ENCODE measurements around the gene ASB5.

Gene ASB5

DNA sequence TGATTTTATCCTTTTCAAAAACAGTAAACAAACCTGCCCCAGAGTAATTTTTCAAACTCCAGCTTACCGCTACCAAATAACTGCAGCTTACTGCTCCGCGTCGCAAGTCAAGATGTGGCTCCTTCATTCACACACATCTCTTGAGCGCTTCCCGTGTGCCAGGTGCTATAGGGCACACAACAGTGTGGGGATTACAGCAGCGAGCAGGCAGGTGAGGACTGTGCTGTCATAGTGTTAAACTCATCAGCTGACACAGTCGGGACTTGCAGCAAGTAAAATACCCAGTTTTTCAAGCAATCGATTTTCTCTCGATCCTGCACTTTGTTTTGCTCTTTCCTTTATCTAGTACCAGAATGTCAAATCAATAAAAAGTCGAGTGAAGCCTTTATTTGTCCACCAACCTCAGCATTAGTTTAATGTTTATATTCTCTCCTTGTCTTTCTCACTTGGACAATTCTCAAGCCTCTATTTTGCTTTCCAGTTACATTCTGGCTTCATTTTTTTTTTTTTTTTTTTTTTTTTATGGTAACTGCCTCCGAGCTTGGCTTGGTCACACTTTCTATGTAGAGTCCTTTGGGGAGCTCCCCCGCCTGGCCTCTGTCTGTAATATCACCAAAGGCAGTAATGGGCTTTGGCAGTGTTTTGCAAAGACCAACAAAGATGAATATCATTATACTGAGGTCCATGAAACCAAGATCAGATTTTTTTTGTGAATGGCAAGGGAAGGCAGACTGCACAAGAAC, 8.3 kb upstream of the ASB5 start:
- DNase-seq (ENCODE audit: low spot score) = peak; percentile 6

DNA sequence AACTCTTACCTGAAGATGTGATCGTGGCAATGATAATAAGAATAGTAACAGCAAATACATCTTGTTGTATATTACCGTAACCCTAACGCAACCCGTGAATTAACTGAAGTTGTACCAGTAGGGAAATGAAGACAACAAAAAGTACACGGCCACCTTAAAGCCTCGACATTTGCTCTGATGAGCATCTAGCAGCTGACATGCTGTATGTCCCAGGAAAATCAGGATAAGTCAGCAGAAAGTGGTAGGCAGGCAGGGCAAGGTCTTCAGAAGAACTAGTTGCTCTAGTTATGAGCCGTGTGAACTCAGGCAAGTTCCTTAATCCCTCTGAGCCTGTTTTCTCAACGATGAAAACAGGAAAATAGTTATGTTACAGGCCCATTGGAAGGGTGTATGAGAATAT, 7.7 kb upstream of the ASB5 start:
- no peak for DNase-seq (ENCODE audit: low spot score)

DNA sequence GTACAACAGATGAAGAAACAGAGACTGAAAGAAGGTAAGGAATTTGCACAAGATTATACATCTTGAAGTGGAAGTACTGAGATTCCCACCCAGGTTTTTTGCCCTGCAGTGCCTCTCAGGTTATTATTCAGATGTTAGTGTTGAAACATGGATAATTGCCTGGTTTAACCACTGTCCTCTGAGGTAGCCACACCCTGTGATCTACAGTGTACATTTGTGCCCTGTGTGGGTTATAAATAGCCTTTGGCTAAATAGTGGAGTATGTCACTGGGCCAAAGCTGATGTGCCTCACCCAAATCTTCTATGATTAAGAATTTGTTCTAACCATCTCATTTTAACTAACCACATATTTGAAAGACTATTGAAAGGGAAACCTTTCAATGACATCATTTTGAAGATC, 5.4 kb upstream of the ASB5 start:
- no peak for DNase-seq (ENCODE audit: low spot score)

DNA sequence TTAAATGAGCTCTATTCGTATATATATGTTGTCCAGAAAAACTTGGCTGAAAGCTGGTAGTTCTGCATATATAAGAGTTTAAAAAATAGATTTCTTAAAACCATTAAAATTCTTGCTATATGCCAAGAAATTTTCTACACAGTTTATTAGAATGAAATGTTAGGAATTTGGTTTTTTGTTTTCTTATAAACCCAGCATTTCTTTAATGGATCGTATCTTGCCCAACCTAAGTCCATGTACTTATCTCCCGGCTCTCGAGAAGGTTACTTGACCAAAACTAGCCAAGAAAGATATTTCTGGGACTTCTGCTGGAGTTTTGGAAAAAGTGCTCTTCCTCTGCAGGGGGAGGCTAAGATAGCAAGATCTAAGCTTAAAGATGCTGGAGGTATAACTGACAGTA, 4.7 kb upstream of the ASB5 start:
- DNase-seq (ENCODE audit: low spot score) = no peak

DNA sequence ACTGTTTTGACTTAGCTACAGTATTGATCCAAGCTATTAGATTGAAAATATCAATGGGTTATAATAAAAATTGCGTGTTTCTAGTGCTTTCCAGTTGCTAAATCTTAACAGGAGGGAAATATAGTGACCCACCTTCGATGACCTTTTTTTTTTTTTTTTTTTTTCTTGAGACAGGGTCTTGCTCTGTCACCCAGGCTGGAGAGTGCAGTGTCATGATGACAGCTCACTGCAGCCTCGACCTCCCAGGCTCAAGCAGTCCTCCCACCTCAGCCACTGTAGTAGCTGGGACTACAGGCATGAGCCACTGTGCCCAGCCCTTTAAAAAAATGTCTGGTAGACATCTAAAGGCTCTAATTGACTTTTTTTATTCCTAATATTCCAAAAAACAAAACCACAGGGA, 3.8 kb upstream of the ASB5 start:
- DNase-seq (ENCODE audit: low spot score) = no peak

DNA sequence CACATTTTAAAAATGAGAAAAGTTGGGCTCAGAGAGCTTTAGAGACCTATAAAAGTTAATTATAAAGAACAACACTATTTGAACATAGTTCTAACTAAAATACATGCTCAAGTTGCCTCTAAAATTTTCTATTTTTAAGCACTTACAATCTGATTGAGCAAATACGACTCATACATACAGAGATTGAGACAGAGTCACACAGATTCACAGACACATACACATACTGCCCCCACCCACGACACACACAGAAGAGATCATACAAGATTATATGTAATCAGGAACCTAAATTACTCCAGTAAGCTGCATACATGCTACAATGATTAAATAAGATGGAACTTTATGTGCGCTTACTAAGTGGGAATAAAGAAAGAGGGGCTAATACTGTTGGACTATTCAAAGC, 2.7 kb upstream of the ASB5 start:
- no peak for DNase-seq (ENCODE audit: low spot score)

DNA sequence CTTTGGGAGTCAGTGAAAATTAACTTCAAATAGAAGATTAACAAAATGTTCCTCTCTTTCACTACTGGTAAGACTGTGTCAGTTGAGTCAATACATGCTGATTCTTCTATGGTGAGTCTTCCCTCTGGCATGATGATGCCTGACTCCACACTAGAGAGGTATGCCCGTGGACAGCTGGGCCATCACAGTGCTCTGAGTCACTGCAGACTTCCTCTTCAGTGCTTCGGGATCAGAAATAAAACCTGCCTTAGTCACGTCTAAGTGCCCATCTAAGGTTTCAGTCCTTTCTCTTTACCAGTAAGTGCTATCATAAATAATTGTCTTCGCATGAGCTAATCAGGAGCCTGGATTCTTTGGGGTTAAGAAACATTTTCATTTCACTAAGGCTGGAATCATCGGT, 1.6 kb upstream of the ASB5 start:
- DNase-seq (ENCODE audit: low spot score) = no peak

DNA sequence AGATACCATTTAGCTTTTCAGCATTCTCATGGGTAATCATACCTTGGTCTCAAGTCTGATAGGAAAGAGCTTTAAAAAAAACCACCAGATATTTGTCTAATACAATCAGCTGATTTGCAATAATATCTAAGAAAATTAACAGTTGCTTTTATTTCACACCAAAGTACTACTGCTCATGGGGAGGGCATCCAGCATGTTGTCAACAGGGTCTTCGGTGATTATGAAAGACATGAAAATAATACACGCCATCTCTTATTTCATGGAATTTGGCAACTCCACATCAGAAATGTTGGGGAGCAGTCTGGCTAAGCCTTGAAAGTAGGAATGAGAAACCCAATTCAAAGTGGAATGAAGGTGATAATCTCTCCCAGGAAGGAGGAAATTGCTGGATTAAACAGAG, 3.0 kb downstream of the ASB5 start:
- DNase-seq (ENCODE audit: low spot score) = no peak

DNA sequence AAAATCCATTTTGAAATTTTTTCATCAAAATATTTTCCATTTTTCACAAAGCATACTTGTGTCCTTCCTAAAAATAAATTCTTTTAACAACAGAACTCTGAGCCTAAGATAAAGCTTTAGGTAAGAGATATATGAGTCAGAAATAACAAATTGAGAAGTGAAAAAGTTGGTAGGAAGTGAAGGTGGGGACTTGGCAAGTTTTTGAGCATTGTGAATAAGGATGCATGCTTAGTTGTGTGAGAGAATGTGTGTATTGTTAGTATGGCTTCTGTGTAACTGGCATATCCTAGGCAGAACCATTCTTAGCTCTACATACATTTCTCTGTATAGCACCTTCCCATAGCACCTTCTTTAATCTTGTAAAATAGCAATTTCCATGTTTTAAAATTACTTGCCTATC, 6.8 kb downstream of the ASB5 start:
- DNase-seq (ENCODE audit: low spot score) = no peak

DNA sequence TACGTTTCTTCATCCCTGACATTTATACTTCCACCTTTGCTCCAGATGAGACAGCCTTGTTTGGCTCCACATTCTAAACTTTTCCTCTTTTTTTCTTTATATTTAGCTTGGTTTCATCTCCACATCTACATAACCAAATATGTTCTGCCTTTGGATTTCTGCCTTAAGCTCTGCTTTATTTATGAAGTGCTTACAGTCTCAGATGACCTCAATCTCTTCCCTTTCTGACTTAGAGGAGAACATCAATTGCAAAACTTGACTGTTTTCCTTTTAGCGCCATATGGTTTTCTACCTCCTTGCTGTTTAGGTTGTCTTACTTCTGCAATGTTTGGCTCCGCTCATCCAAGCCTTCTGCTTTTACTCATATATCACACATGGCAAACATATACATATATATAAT, 7.5 kb downstream of the ASB5 start:
- DNase-seq (ENCODE audit: low spot score) = no peak

DNA sequence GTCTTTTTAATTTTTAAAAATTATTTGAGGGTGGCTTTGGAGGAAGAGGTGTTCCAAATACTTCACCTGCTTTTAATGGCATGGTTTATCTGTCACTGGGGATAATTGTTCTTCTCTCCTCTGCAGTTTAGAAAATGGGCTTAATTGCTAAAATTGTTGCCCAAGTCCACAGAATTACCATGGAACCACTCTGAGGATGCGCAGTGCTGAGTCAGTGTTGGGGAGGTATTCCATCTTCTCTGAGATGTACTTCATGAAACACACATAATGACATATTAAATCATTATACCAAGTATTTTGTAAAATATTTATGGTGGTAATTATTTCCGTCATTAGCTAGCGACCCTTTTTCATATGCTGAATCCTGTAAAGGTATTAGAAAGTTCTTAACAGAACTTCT, 8.0 kb downstream of the ASB5 start:
- DNase-seq (ENCODE audit: low spot score) = no peak

DNA sequence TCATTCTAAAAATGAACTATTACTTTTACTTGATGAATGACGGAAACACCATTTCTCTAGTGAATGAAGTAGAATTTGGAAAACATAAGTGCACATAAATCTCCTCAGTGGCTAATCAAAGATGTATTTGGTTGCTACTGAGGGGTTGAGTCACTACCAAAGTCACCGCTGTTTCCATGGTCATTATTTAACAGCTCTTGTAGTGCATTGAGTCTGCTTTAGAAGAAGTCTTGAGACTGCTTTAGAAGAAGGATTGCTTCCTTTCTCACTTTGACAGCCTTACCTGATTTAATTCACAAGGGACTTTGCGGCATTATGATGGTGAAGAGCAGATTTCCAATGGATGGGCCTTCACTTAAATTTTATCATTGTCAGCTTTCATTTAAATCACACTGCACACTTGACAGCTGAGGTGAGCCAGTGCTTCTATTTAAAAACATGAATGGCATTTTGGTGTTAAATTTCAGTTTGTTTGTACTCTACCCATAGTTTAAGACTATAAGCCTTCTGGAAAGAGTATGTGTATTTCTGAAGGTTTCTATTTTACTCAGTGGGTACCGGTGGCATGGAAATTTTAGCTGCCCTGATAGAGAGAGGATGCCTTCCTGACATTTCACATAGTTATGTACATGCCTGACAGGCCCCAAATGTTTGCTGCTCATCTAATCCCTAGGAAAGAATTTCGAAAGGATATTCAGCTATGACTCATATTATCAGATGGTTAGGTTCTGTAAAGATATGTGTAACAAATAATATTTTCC, 9.5 kb downstream of the ASB5 start:
- DNase-seq (ENCODE audit: low spot score) = no peak

DNA sequence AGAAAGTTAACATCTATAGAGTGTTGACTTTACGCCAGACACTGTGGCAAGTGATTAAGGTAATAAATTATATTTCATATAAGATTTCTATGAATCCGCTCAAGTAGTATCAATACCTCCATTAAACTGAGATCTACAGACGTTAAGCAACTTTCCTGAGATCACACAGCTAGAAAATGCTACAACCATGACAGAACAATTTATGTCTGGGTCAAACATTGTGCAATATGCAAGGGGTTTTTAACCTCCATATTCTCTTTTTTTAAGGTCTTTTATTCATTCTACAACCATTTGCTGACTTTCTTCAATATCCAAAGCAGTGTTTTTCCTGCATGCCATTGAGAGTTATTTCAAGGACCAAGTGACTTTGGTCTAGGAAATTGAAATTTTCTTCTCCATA, 10.9 kb downstream of the ASB5 start:
- no peak for DNase-seq (ENCODE audit: low spot score)

DNA sequence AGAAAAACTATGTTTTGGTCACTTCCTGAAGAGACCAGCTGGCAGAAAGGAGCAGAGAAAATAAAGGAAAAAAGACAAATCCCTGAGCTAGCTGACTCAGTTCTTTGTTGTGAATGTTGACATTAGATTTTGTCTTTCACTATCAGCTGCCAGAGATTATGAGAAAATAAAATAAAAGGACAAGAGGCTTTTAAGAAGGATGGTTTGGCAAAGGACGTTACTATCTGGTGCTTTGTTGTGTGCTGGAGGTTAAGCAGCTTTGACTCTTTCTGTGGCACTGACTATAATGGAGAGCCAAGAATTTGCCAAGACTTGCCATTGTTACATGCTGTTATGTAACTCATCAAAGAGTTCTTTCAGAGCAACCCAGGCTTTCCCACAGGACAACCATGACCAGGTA, 12.1 kb downstream of the ASB5 start:
- DNase-seq (ENCODE audit: low spot score) = no peak

DNA sequence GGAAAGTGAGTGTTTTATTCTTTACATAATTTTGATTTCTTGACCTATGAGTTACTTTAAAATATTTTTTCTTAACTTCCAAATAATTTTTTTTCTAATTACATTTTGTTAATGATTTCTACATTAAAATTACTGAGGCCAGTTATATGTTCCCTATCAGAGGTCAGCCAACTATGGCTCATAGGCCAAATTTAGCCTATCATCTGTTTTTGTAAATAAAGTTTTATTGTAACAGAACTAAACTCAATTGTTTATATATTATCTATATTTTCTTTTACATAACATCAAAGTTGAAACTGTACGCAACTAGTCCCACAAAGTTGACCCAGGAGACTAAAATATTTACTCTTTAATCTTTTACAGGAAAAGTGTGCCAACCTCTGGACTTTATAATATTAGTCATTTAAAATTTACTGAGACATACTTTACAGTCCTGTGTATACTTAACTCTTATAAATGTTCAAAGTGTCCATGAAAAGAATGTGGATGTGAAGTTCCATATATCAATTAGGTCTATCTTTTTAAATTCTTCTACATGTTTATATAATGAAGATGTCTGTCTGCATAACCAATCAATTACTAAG, 26.2 kb downstream of the ASB5 start:
- no peak for DNase-seq (ENCODE audit: low spot score)

DNA sequence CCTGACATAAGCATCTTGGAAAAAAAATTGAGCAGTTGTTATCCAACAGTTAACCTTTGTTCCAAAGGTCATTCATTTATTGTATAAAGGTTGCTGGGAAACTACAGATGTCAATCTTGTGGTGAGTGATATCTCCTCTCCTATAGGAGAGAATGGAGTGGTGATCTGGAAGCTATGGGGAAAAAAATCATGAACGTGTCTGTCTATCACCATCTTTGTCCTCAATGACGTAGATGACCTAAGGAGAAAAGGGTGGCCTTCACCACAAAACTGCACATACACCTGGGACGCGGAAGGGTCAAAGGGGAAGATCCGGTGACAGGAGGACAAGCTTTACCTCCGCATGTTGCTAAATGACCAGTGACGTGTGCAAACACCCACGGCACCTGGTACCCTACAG, 27.3 kb downstream of the ASB5 start:
- DNase-seq (ENCODE audit: low spot score) = no peak

DNA sequence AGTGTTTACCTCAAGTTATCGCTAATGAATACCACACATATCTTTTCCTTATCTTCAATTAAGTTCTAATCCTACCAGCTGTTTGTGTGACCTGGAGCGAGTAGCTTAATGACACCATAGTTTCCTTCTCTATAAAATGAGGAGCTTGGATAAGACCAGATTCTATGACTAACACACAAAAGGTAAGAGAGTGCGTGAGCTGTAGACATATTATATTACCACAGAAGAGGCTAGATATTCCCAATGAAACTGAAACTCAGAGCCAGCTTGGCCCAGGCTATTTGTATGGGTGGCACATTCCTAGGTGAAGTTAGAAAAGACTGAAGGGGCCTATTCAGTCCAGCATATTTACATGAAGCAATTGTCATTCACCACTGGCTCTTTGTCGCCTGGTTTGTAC, 30.2 kb downstream of the ASB5 start:
- no peak for DNase-seq (ENCODE audit: low spot score)

DNA sequence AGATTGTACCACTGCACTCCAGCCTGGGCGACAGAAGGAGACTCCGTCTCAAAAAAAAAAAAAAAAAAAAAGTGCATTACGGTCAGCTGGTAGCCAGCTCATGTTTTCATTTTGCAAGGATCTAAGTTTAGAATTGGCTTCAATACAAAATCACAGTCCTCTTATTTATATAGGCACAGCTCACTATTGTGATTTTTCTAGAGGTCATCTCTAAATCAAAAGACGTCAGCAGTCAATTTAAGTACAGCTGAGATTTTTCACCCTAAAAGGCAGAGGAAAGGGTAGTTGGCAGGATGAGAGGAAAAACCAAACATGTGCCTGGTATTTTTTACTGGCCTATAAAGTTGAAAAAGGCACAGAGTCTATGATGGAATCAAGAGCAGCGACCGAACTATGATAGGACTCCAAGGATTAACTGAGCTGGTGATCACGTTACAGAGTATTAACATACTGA, 30.8 kb downstream of the ASB5 start:
- DNase-seq (ENCODE audit: low spot score) = no peak

DNA sequence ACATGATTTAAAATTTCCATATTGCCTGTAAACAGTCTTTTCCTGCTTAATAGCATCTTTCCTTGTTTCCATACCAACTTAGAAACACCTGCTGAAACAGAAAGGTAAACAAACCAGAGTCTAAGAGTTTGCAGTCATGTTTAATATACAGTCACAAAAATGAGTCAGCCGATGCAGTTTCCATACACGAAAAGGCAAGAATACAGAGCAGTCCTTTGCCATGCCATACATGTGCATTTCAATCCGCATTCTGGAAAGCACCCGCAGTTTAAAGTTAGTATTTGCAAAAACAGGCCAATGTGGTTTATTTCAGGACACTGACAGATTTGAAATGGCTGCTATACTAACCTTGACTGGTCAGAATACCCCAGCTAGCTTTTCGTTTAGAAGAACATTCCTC, 32.1 kb downstream of the ASB5 start:
- no peak for DNase-seq (ENCODE audit: low spot score)

DNA sequence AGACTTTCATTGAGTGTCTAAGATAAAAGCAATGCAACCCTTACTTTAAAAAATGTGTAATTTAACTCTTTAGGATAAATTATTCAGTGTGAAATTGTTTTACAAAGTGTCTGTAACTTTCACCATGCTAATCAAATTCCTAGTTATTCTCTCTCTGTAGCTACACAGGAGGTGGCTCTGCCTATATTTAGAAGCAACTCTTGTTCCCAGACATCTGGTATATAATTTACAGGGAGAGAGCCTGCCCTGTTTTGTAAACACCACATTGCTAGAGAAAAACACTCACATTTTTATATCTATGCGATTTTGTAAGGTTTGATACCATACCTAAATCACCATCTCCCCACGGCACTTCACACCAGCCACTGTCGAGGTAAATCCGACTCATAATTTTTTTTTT, 38.2 kb downstream of the ASB5 start:
- DNase-seq (ENCODE audit: low spot score) = no peak

DNA sequence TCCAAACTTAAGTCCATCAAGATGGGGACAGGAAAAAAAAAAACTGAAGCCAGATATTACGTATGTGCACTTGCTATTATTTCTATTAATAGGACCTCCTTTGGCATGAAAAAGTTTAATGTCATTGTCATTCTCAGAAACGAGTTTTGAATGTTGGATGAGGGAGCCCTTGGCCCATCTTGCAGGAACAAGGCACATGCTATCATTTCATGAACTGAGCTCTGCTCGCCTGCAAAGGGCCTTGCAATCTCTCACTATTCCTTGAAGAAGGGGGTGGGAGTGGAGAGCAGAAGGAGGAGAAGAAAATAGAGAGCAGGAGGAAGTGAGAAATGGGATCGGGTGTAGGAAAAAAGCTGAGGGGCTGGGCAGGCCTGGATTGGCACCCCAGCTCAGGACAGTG, 39.4 kb downstream of the ASB5 start:
- no peak for DNase-seq (ENCODE audit: low spot score)

DNA sequence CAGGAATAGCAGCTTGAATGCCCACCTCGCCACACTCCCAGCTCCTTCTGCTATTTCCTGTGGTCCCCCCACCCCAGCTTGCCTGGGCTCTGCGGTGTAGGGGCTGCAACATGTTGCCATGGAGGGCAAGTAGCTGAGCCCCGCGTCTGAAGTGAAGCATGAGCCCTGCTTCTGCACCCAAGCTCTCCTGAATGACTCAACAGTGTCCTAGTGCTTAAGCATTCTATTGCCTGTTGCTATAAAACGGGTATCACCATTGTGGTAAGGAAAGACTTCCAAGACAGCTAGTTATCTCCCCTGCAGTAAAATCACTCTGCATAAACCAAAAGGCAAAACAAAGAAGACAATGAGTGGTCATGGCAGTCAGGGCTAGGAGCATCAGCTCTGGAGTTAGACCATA, 42.3 kb downstream of the ASB5 start:
- no peak for DNase-seq (ENCODE audit: low spot score)

DNA sequence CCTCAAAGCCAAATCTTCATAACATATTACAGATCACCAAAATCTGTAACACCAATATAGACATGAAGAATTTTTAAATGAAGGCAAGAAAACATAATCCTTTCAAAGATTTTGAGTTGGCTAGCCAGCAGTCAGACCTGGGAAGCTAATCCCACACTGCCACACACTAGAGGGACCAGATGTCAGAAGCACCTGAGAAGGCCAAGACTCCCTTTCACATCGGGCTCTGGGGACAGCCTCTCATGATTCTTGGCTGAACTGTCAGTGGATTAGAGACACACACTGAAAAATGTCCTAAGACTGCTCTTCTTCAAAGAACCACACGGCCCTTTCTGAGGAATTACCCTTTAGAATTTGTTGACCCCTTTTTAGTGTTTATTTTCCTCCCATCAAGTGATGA, 45.5 kb downstream of the ASB5 start:
- DNase-seq (ENCODE audit: low spot score) = no peak

DNA sequence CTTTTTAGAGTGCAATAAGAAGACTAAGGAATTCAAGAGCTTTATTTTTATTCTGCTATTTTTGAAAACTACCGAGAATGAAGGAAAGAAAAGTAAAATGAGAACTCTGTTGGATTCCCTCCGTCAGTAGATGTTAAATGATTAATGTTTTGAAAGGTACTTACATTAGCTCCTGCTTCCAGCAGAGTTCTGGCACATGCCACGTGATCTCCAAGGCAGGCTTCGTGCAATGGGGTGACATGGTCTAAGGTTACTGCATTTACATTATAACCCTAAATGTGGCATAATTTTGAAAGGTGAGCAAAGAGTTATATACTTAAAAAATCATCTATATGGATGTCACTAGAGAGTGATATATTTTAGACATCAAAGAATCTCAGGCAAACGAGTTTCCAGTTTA, 46.9 kb downstream of the ASB5 start:
- DNase-seq (ENCODE audit: low spot score) = no peak

All from CD4-positive, alpha-beta T cell treated with Interleukin-15 for 4 hours (primary cell).